ENCODE data around the gene MPZL1.

DNA sequence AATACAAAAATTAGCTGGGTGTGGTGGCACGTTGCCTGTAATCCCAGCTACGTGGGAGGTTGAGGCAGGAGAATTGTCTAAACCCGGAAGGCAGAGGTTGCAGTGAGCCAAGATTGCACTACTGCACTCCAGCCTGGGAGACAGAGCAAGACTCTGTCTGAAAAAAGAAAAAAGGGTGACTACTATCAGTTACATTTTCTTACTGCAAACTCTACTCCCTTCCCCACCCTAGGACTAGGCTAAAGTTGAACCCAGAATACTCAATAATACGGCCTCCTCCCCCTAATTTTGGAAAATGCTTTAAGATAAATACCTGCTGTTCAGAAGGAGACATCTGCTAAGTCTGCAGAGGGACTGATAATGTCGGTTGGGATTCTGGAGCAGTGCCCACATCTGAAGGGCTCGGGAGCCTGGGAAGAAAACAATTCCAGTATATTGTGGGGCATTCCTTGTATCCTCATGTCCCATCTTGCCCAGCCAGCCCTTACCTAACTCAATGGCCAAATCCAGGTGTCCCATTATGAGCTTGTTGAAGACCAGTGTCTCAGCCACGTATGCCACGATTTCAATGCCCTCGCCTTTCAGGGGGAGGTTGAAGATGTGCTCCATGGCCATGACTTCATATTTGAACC lies 102.5 kb downstream of the MPZL1 start:
- TF ChIP-seq POLR2AphosphoS5 (IDR thresholded peaks at IDR 0.05; ENCODE audit: borderline replicate concordance, low read depth, low read length): no peak
- no peak for TF ChIP-seq EZH2 (IDR thresholded peaks at IDR 0.05)
